Inferior parietal cortex (tissue), 1 donor: ENCODE data around the gene NPTN.
"Not testable (repeated sequence)": the region's sequence is repeated elsewhere in the genome, so short reads cannot be mapped to it uniquely, and the experiment has no call there.

Source experiments
- DNase-seq: peaks from one replicate; pipeline ENCODE4 v3.0.0-alpha.2; 2016; ENCODE audit errors: extremely low spot score

The NPTN gene

DNA sequence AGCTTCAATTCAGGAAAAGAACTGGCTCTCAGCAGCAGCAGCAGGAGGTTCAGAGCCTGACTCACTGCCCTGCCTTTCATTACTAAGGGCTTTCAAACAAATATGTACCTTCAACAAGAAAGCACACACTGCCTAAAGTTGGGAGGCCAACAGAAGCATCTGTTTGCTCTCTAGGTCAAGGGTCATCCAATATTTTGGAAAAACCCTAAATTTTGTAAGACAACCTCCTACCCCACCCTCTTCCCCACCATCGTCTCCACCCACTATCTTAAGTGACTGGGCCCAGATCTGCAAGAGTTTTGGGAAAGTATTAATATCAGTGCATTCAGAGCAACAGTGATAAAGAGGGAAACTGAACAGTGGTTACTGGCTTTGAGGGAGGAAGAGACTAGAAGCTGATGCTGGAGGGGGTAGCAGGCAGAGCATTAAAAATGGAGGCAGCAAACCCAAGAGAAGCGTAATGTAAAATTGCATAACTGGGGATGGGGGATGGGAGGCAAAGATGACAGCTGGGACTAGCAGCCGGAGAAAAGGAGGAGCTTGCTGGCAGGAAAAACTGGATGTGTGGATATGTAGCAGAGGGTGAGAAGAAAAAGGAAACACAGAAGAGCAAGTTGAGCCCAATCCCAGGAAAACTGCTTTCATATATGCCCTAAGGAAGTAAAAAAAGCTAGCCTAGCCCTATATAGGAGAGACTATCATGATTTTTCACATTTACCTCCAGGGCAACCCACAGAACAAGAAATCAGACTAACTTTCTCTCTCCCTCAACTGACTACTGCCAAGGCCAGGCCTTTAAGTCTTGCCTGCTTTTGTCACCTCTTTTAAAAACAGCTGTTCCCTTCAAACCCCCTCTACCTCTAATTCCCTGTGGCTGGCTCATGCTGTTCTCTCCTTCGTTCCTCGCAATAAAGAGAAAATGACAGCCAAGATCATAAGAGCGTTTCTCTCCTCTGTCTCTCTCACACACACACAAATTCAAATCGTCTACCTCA, 31.4 kb downstream of the NPTN start:
- DNase-seq = peak; percentile 39

DNA sequence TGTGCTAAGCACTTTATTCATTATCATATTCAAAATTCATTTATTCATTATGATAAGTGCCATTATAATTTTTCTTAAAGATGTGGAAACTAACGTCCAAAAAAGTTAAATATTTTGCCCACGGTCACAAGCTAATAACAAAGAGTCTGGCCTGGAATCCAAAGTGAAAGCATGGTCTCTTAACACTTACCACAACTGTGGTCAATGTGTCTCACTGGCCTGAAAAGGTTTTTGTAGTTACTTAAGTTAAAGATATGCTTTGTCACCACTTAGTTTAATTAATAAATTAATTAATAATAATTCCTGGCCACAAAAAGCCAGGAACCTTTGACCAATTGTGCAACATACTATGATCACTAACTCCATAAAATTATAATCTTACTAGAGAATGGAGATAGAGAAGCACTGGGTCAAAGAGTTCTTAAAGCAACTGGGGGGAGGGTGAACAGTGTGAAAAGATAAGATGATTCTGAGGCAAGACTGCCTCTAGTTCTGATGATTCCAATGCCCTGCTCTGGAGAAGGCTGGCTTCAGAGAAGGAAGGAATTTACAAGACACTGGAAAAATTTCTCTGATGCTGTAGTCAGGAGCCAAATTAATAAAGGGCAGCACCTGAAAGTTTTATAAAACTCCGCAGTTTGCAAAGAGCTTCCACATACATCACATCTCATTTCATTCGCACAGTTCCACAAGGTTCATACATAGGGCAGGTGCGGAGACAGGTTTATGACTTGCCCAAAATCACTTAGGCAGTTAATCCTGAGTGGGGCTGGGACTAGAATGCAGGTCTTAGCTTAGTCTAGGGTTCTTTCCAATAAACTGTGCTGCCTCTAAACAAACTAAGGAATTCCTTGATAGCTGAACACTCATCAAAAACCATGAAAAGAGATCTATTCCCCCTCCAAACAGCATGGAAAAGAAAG, 32.5 kb downstream of the NPTN start:
- no peak for DNase-seq

DNA sequence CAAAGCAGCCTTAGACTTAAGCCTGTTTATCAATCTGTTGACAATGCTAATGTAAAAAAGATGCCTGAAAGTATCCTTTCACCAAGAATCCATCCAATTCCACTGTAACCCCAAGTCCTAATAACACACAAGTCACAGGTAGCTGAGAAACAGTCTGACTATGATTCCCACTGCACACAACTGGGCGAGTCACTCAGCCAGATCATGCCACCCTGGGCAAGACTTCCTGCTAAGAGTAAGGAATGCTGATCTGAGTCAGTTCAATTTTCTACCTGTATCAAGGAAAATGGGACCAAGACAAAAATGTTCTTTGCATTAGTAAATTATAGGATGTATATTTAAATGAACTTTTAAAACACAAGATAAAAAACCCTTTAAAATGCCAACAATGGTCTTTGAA, 33.3 kb downstream of the NPTN start:
- no peak for DNase-seq

GRCh38 chr15:73598530-73599160, 34.5 kb downstream of the NPTN start:
- no peak for DNase-seq

- DNase-seq = no peak
Observed at GRCh38 chr15:73597036-73597638, 36.1 kb downstream of the NPTN start.

DNA sequence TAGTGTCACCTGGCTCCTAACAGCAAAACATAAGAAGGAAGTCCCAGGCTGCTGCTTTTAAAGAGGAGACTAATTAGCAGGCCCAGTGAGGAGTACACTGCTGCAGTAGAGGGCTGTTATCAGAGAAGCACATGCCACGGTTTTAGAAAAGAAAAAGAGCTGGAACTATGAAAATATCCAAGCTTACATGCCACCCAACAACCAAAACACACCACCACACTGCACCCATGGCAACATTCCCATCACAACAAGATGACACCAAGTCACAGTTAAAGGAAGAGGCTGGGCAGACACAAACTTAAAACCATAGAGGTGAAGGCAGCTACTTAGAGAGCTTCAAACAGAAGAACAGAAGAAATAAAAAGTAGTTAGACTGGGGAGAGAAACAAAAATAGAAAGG, 37.0 kb downstream of the NPTN start:
- no peak for DNase-seq

GRCh38 chr15:73594109-73594508, 39.1 kb downstream of the NPTN start:
- no peak for DNase-seq

GRCh38 chr15:73593304-73594074, 39.7 kb downstream of the NPTN start:
- DNase-seq = no peak

- no peak for DNase-seq
Observed at GRCh38 chr15:73590263-73590662, 42.9 kb downstream of the NPTN start.

DNA sequence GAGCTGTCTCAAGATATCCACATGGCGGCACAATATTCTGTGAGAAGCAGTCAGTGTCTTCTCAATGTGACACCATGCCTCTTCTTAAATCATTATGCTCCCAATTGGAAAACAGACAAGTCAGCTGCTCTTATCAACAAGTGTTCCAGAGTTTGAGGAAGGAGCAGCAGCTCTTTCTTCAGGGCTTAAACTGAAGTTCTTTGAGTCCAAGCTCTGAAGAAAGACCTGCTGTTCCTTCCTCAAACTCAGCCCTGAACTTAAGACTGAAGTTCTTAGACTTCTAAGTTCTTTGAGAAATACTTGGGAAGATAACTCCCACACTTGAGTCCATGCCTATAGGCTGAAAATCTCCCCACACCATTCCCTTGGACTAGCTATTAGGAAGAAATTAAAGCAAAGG, 43.4 kb downstream of the NPTN start:
- DNase-seq = no peak

DNA sequence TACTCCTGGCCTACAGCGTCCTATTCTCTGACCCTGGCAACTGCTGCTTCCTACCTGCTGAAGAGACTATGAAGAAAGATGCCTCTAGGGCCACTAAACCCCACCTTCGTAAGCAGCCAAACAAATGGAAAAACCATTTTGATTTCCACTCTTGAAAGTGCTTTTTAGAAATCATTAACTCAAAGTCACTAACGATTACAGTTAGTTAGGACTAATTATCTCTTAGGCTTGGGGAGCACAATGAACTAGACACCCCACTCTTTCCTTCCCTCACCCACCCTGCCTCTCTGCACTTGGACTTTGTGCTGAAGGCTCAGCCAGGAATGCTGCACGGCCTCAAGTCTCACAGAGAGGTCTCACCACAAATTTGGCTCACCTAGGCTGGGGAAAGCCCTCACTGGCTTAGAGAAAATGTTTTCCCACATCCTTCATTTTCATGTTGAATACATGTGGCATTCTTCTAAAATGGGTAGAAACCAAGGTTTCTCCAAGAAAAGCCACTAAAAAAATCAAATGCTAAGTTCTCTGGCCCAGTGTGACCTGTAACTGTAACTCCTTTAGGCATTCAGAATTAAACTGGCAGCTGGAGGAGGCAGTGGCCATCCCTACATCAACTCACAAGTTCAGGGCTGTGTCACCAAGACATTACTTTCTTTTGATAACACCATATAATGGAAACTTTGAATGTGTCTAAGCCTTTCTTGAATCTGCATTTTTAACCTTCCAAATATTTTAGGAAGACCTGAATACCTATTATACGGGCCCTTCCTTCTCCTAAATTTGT, 47.1 kb downstream of the NPTN start:
- no peak for DNase-seq

GRCh38 chr15:73584699-73585420, 48.3 kb downstream of the NPTN start:
- no peak for DNase-seq

GRCh38 chr15:73583544-73583943, 49.6 kb downstream of the NPTN start:
- DNase-seq = no peak

GRCh38 chr15:73582851-73583379, 50.3 kb downstream of the NPTN start:
- no peak for DNase-seq

DNA sequence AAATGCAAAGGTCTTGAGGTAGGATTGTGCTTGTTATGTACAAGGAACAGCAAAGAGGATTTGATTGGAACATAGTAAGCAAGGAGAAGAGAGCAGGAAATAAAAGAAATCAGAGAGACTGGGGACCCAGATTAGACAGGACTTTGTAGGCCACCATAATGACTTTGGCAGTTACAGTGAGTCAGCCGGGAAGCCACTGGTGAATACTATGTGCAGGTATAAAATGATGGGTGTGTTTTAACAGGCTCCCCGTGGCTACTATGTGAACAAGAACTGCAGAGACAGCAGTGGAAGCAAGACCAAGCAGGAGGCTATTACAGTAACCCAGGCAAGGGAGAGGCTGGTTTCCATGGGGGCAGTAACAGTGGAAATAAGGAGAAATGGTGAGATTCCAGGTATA, 55.2 kb downstream of the NPTN start:
- no peak for DNase-seq

GRCh38 chr15:73577593-73577992, 55.6 kb downstream of the NPTN start:
- DNase-seq = not testable (repeated sequence)

DNA sequence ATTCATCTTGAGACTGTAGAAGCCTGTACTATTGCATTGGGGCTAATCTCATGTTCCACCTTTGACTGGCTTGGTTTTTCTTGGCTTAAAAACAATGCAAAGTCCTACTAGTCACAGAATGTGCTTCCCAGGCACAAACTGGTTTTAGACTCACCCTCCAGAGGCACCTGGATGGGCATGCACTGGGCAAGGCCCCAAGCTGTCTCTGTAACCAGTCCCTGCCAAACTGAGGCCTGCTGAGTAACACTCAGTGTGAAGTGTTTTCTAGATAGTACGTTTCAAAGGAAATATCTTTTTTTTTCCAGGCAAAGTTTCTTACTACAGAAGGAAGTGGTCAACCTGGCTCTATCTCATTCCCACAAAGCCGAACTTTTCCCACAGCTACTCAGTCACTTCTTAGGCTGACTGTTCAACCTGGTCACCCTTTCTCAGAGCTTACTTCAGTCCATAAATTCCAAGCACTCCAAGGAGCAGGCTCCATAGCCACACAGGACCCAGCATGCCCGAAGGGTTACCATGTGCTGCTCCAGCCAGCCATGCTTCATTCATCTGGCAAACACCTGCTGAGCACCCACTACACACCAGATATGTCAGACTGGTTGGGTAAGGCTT, 57.4 kb downstream of the NPTN start:
- no peak for DNase-seq

DNA sequence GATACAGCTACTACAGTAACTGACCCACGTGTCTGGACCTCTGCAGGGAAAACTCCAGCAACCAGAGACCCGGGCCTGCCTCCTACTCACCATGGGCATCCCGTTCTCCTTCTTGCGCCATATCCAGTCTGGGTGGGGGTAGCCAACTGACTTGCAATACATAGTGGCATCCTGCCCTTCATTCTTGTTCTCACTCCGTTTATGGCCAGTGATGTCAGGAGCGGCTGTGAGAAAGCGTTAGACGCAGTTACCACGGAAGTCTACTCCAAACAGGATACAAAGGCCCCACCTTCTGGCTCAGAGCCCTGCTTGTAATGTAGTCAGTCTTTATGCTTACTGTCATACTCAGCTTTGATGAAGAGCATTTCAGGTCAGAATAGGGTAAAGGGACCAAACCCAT, 59.6 kb downstream of the NPTN start:
- no peak for DNase-seq

DNA sequence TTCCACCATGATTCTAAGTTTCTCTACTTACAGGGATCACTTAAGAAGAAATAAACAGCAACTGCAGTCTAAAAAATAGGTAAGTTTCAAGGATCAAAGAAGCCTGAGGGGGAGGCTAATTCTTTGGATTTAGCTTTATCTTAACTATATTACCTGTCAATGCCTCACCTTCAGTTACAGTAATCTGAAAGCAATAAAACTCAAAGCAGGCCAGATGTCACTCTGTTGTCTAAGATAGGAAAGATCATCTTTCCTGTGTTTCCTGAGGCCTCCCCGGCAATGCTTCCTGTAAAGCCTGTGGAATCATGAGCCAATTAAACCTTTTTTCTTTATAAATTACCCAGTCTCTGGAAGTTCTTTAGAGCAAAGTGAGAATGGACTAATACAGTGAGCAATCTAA, 60.2 kb downstream of the NPTN start:
- no peak for DNase-seq
